GM15510 (cell line): ENCODE measurements around the gene CABLES2.

Experiments used
- POLR2A ChIP-seq: IDR thresholded peaks from 3 replicates; pipeline ENCODE4 v1.6.1; 2011; ENCODE audit warnings: borderline replicate concordance; ENCODE audit not compliant: insufficient read length; ENCODE audit errors: extremely low read depth

CABLES2 gene

DNA sequence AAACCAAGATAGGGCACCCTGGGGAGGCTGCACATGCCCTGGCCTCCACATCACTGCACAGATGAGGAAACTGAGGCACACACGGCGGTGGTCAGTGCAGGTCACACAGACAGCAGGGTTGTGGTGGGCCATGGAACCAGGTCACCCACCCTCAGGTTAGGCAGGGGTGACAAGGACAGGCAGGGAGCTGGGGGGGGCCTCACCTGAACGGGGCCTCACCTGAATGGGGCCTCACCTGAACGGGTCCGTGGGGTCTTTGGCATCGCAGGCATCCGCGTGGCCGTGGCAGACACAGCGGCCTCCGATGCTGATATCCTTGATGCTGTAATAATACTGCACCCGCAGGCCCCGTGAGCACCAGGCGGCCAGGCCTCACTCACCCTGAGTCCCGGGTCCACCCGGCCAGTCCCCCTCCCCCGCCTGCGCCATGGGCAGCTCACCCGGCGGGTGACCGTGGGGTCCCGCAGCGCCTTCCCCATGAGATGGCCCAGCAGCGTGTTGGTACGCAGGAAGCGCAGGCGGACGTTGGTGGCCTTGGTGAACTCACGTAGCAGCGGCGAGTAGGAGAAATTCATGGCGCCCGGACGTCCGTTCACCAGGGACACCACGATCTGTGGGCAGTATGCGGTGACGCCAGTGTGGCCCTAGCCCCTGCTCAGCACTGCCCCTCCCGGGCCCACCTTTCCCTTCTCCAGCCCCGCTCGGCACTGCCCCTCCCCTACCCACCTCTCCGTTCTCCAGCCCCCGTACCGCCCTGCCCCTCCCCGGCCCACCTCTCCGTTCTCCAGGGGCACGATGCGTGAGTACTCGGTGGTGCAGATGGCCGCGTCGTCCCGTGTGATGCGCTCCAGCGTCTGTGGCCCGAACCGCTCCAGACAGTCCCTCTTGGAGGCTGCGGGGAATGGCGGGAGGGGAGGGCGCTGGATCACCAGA lies 55.4 kb downstream of the CABLES2 start:
- no peak for TF ChIP-seq POLR2A

DNA sequence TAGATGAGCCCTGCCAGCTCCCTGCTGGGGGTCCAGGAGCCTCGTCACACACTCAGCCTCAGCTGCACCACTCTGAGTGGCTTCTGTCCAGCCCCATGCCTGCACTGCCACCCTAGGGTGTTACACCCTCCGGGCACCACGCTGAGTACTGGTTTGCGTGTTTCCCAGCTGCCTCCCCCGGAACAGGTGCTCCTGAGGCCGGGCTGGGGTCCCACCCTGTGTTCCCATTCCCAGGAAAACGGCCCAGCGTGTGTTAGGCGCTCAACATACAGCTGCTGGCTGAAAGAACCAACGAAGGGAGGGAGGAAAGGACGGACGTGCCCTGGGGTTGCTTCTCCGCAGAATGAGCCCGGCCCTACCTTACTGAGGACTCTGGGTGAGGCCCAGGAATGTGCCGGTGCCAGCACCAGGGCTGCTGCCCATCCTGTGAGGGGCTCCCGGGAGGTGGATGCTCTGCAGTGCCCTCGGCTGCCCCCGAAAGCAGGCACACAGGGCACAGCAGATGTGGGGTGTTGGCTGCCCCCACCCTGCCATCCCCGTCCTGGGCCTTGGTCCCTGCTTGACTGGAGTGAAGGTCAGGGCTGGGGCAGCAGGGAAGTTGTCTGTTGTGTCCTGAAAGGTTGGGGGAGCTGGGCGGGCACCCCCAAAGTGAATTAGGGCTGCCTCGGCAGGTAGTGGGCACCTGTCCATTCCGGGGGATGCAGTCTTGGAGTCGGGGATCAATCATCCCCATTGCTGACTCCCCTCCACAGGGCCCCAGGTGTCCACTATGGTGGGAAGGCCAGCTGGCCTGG lies 56.3 kb downstream of the CABLES2 start:
- no peak for TF ChIP-seq POLR2A

DNA sequence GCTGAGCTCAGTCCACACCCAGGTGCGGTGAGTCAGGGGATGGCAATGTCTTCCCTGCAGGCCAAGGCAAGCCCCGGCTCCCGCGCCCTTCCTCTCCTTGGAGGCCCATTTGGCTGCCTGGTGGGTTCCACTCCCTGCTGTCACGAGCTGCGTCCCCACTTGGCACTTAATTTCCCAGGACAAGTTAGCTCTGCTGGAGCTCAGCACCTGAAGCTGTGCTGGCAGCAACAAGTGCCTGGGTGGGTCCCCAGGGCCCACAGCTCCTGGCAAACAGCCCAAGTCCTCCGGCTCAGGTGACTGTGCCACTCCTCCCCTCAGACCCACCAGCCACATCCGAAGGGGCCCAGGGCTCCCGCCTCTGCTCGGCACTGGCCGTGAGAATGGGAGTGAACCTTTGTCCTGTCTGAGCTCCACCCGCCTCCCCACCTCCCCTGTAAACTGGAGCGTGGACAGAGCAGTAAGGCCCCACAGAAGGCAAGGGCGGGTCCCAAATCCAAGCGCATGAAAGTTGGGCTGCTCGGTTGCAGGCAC lies 56.9 kb downstream of the CABLES2 start:
- TF ChIP-seq POLR2A = no peak

DNA sequence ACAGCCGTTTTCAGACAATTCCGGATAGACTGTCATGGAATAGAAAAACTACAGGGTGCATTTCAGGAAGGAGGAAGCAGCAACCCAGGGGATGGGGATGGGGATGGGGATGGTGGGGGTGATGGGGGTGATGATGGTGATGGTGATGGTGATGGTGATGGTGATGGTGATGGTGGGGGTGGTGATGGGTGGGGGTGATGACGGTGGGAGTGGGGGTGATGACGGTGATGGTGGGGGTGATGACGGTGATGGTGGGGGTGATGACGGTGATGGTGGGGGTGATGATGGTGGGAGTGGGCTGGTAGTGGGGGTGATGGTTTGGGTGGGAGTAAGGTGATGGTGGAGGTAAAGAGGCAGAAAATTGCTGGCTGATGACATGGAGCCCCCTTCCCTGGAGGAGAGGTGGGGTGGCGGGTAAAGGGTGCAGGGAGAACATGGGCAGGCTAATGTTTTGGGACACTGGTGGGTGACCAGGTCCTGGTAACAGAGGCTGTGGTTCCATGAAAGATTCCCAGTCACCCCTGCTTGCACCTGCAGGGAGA lies 57.5 kb downstream of the CABLES2 start:
- no peak for TF ChIP-seq POLR2A

DNA sequence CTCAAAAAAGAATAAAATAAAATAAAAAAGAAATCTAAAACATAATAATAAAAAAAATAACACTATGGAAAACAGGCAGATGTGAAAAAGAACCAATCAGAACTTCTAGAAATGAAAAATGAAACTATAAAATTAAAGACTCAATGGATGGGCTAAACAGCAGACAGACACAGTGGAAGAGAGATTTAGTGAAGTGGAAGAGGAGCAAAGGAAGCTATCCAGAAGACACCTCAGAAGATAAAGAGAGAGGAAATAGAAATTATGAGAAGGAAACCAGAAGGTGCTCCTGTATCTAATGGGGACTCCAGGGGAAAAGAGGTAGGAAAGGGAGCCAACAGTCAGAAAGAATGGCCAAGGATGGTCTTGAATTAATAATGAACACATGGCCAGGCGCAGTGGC lies 58.5 kb downstream of the CABLES2 start:
- no peak for TF ChIP-seq POLR2A

DNA sequence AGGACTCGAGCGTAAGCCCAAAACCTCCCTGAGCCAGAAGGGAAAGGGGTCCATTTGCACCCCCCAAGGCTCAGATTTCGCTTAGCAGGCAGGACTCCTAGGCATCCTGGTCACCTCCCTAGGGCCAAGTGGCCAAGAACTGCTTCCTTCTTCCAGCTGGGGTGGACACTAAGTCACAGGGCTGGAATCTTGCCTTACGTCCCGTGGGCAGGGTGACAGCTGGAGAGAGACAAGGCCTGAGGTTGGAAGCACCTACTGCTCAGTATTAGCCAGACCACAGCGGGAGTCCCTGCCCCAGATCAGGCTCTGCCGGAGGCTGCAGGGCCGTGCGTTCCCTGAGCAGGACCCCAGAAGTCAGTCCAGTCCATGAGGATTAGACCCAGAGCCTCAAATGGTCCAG lies 59.6 kb downstream of the CABLES2 start:
- TF ChIP-seq POLR2A = no peak

DNA sequence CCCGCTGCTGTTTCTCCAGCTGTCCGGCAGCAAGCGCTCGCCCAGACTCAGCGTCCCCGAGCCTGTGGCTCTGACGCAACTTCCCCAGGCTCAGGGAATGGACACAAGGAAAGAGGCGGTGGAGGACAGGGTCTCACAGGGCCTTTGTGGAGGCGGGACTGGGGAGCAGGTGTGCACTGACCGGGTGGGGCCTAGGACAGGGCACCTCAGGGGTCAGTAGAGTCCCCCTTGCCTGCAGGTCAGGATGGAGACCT lies 60.0 kb downstream of the CABLES2 start:
- TF ChIP-seq POLR2A = no peak

DNA sequence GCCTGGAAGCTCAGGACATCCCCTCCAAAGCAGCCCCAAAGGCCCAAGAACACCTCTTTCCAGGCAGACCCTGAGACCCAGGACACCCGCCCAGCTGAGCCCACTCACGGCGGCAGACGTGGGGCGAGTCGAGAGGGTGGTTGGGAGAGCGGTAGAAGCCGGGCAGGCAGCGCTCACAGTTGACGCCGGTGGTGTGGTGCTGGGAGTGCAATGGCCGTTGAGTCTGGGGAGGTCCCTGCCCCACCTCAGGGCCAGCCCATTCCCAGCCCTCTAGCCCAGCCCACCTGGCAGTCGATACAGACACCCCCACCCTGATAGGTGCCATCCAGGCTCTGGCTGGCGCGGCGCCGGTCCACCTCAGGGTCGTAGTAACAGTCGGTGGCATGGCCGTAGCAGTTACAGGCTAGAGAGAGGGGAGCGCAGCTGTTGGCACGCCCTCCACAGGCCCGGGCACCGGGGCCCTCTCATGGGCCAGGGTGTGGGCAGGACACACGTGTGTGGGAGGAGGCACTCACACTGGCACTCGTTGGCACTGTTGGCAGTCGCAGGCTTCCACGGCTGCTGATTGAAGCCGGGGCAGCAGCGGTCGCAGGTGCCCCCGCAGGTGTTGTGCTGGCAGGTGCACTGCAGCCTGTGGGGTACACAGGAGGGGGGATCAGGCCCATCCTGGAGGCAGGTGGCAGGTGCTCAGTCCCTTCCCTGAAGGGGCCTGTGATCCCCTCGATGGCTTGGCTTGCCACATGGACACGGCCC lies 60.5 kb downstream of the CABLES2 start:
- TF ChIP-seq POLR2A = no peak

DNA sequence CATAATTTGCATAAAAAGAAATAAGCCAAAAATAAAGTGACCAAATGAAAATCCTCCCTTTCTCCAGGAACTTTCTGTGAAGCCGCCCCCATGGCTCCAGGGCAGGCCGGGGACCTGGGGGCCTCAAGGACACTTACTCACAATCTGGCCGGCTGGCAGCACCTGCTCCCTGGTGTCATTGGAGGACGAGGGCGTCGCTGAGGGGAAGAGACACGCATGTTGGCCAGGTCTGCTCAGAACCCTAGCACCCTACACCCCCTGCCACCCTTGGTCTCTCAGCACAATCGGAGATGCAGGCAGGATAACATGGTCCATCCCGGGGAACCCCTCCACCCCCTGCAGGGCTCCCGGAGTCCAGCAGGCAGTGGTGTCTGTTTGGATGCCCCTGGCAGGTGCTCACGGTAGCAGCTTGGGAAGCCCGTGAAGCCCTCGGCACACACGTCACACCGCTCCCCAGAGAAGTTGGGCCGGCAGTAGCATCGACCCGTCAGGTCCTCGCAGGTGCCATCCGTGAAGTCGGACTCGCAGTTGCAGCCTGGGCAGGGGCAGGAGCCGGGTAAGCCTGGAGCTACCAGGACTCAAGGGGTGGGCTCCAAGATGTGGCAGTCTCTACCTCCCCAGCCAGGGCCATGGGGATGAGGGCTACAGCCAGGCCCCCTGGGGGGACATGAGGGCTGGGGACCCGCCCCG lies 61.3 kb downstream of the CABLES2 start:
- no peak for TF ChIP-seq POLR2A

DNA sequence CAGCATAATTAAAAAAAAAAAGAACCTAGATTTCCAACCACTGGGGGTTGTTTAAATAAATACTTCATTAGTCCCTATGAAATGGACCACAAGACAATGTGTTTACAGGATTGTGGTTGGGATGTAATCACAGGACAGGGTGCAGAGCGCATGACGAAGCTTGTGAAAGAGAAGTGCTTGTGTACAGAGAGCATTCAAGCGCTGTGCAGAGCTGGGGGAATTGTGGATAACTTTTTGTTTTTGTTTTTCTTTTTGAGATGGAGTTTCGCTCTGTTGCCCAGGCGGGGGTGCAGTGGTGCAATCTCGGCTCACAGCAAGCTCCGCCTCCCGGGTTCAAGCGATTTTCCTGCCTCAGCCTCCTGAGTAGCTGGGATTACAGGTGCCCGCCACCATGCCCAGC lies 62.3 kb downstream of the CABLES2 start:
- TF ChIP-seq POLR2A = no peak

DNA sequence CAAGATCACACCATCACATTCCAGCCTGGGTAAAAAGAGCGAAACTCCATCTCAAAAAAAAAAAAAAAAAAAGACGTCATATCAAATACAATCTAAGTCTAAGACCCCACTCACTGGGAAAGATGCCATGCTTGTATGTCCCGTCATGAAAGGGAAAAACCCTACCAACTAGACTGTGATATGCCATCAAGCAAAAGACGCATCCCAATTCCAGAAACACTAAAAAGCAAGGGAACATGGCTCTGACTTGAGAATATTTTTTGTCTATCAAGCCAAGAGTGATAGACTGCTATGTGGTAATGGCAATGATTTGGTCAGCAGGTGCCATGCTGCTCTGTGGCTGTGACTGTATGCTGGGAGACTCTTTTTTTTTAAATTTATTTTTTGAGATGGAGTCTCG lies 63.0 kb downstream of the CABLES2 start:
- no peak for TF ChIP-seq POLR2A

DNA sequence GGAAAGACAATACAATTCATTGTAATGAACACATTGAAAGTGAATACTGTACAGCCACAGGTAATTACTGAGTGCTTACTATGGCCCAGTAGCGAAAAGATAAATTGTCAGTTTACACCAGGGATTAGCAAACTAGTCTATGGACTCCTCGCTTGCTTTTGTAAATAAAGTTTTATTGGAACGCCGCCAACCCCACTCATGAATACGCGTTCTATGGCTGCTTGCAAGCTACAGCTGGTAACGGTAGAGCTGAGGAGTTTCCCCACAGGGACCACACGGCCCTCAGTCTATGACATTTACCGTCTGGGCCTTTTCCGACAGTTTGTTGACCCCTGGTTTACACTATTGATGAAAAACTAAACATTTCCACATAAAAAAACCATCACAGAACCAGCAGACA lies 64.2 kb downstream of the CABLES2 start:
- TF ChIP-seq POLR2A = no peak

DNA sequence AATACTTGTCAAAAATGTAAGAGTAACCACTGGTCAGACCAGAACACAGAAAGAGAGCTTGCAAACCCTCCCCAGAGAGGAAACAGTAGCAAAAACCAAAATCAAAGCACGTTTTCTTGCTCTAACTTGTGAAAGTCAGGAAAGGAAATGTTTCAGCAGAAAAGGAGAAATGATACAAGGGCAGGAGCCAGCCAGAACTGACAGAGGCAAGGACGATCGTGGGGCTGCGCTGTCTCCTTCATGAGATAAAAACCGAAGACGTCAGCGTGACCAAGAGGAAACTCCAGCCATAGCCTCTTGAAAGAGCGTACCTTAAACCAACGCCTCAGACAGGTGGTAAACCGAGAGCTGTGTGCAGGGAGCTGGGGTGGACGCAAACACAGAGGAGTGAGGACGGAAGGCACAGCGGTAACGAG lies 67.4 kb downstream of the CABLES2 start:
- TF ChIP-seq POLR2A = peak; percentile 22
